Natural killer cell (primary cell): ENCODE measurements around the gene TAF6. TPM values are rescaled to one million over a fixed set of nuclear protein-coding genes. Genes with fewer than 3 reads are reported as not detected.

ENCODE experiments used
- ATAC-seq, 3 donors: fragments of 150-1000 bp in 2 of 3; fragments of 200-7000 bp in 1 of 3; cut with Tn5 transposase; 1 replicate in 1 of 3; 2 replicates in 2 of 3; pipeline ENCODE4 v1.10.0; 2021; ENCODE audit warnings: mild to moderate bottlenecking in 2 of 3, moderate library complexity in 2 of 3
- DNase-seq, 2 donors: peaks; one replicate each; pipeline versions ENCODE4 v3.0.0 to v3.0.0-alpha.2; 2013 to 2021; ENCODE audit warnings: mixed read lengths in 1 of 2
- H3K27ac ChIP-seq: one replicate; pipeline ENCODE4 v1.5.1; 2013; ENCODE audit warnings: mild to moderate bottlenecking, low read length
- H3K27me3 ChIP-seq: one replicate; pipeline ENCODE4 v1.6.1; 2013; ENCODE audit warnings: low read length; ENCODE audit not compliant: control insufficient read depth, insufficient read depth
- H3K36me3 ChIP-seq: one replicate; pipeline ENCODE4 v1.6.1; 2013; ENCODE audit warnings: low read length; ENCODE audit not compliant: control insufficient read depth, insufficient read depth
- H3K4me1 ChIP-seq: one replicate; pipeline ENCODE4 v1.6.1; 2013; ENCODE audit warnings: low read length; ENCODE audit not compliant: control insufficient read depth, insufficient read depth
- H3K4me3 ChIP-seq: one replicate; pipeline ENCODE4 v1.5.1; 2013; ENCODE audit warnings: low read length
- H3K9me3 ChIP-seq: one replicate; pipeline ENCODE4 v1.6.1; 2013; ENCODE audit warnings: low read length; ENCODE audit not compliant: control insufficient read depth, insufficient read depth
- H3K27ac Mint-ChIP-seq, 2 donors: one replicate each; pipeline ENCODE4 v1.8.0; 2022; ENCODE audit warnings: mild to moderate bottlenecking in 2 of 2, mixed read lengths in 2 of 2, moderate library complexity in 1 of 2
- H3K27me3 Mint-ChIP-seq, 2 donors: one replicate each; pipeline ENCODE4 v1.8.0; 2022; ENCODE audit warnings: low read depth in 2 of 2, mixed read lengths in 2 of 2
- H3K36me3 Mint-ChIP-seq: one replicate; pipeline ENCODE4 v1.8.0; 2022; ENCODE audit warnings: mixed read lengths
- H3K4me1 Mint-ChIP-seq, 2 donors: one replicate each; pipeline ENCODE4 v1.8.0; 2022; ENCODE audit warnings: mixed read lengths in 2 of 2
- H3K4me3 Mint-ChIP-seq: one replicate; pipeline ENCODE4 v1.8.0; 2022; ENCODE audit warnings: mild to moderate bottlenecking, moderate library complexity, mixed read lengths
- H3K9me3 Mint-ChIP-seq, 2 donors: one replicate each; pipeline ENCODE4 v1.8.0; 2022; ENCODE audit warnings: mixed read lengths in 2 of 2
- WGBS: methylation state at CpG from one replicate; pipeline ENCODE4 v1.1.7; 2013; ENCODE audit warnings: missing lambda C conversion rate; ENCODE audit not compliant: insufficient coverage; 5-methylcytosine and 5-hydroxymethylcytosine counted together
- intact Hi-C: fragments of 100-400 bp; cut with micrococcal nuclease; formaldehyde crosslinking; loops from one replicate; pipeline ENCODE4 v1.14.2; 2022
- total RNA-seq, 4 donors: library from RNA; stranded (reverse); fragments of 120-200 nt in 1 of 4; gene quantifications; one replicate each; pipeline versions ENCODE4 v1.2.3 to v1.2.4, GENCODE V29; 2013 to 2022
- TF ChIP-seq, protein P1 (sequence below): fragments of 200-600 bp; IDR thresholded peaks from one replicate; pipeline ENCODE4 v1.8.0; 2022; ENCODE audit warnings: antibody characterized with exemption

Gene TAF6
- total RNA-seq, 3 donors from 2014 or later (not counting 1 experiment from before 2014, with no cell fraction given): 42.2 to 56.8 (median 47.9) TPM

DNA sequence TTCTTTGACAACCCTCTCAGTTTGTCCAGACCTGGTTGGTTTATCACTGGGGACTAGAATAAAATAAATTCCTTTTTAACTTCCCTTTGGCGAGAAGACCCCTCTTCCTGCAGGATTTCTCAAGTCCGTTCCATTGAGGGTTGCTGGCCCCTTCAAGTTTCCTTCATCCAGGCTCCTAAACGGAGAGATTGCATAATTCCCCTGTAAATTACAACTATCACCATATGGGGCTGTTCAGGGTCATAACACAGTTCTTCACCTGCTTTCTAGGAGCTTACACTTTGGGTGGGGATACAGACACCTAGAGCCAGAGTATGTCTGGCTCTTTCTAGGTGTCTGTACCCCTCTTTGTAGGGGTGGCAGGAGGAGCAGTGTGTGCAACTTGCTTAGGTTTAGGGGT, 33.6 kb downstream of the TAF6 start:
- H3K27me3 Mint-ChIP-seq: no peaks in the 10 kb centered on the region
- TF ChIP-seq, protein P1, sequence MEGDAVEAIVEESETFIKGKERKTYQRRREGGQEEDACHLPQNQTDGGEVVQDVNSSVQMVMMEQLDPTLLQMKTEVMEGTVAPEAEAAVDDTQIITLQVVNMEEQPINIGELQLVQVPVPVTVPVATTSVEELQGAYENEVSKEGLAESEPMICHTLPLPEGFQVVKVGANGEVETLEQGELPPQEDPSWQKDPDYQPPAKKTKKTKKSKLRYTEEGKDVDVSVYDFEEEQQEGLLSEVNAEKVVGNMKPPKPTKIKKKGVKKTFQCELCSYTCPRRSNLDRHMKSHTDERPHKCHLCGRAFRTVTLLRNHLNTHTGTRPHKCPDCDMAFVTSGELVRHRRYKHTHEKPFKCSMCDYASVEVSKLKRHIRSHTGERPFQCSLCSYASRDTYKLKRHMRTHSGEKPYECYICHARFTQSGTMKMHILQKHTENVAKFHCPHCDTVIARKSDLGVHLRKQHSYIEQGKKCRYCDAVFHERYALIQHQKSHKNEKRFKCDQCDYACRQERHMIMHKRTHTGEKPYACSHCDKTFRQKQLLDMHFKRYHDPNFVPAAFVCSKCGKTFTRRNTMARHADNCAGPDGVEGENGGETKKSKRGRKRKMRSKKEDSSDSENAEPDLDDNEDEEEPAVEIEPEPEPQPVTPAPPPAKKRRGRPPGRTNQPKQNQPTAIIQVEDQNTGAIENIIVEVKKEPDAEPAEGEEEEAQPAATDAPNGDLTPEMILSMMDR: no peak
- Histone ChIP-seq H3K36me3 (no peaks in the 10 kb centered on the region), H3K4me1 (peaks cover 32% of the 10 kb centered on the region), H3K4me3 (no peak overlapping the region), H3K27ac (no peak overlapping the region), H3K9me3 (no peaks in the 10 kb centered on the region), H3K27me3 (no peaks in the 10 kb centered on the region)
- H3K4me1 Mint-ChIP-seq: peaks cover 24 to 40% of the 10 kb centered on the region in 2 donors
- no peaks in the 10 kb centered on the region for H3K36me3 Mint-ChIP-seq
- no peak overlapping the region for H3K27ac Mint-ChIP-seq
- intact Hi-C loops: no loop called here
- ATAC-seq (no peak), DNase-seq (no peak)
- no peaks in the 10 kb centered on the region for H3K9me3 Mint-ChIP-seq
- no peak overlapping the region for H3K4me3 Mint-ChIP-seq
- 86% methylated on average over 3 of the region's 3 CpGs for WGBS

DNA sequence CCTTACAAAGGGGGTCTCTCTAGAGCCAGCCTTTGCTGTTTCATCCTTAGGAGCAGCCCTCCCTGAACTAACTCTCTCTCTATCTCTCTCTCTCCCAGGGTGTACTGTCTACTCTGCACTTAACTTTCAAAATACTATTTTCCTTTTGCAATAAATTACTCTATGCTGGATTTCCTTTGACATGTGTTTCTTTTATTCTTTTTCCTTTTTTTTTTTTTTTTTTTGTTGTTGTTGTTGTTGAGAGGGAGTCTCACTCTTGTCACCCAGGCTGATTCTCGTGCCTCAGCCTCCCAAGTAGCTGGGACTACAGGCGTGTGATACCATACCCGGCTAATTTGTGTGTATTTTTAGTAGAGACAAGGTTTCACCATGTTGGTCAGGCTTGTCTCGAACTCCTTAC, 36.2 kb downstream of the TAF6 start:
- peak overlapping the region; percentile 77 to 83 for H3K27ac Mint-ChIP-seq
- H3K36me3 ChIP-seq: peaks cover 2% of the 10 kb centered on the region
- no peaks in the 10 kb centered on the region for H3K27me3 ChIP-seq
- no peaks in the 10 kb centered on the region for H3K27me3 Mint-ChIP-seq
- H3K4me3 Mint-ChIP-seq: peak overlapping the region; percentile 90
- H3K9me3 ChIP-seq: no peaks in the 10 kb centered on the region
- H3K4me1 ChIP-seq: peaks cover 26% of the 10 kb centered on the region
- peaks cover 20 to 34% of the 10 kb centered on the region in 2 donors for H3K4me1 Mint-ChIP-seq
- no peaks in the 10 kb centered on the region for H3K36me3 Mint-ChIP-seq
- H3K9me3 Mint-ChIP-seq: no peaks in the 10 kb centered on the region
- no peak overlapping the region for H3K4me3 ChIP-seq
- TF ChIP-seq, protein P1: no peak
- DNase-seq (no peak), ATAC-seq (peak in 1 of 3 donors; percentile 4)
- 82% methylated on average over 3 of the region's 4 CpGs for WGBS
- intact Hi-C loops: loop anchor here (1.0 to 5.0 kb wide), 3 partner anchors 17 to 36 kb away; partner anchors contain the start of genes CNPY4, TAF6 and ZSCAN21
- peak overlapping the region; percentile 90 for H3K27ac ChIP-seq

DNA sequence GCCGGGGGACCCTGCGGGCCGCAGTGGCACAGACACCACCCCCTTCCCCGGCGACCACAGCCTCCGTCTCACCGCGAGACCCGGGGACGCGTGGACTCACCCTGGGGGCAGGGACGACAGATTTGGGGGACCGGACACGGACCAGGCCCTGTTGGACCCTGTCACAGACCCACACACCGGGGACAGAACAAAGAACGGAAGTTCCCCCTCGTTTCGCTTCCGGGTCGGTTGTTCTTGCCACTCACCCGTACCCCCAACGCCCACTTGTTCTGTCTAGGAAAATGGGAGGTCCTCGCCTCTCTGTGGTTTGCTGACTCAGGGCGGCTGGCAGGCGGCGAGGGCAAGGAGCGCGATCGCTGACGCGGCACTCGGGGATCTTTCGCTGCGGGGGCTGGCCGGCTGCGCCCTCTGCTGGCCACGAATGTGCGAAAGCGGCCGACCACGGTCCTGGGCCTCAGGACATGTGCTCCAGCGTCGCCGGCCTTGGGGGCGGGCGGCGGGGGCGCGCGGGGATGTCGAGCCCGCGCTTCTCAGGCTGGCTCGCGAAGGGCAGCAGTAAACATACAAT, 37.5 kb downstream of the TAF6 start, which contains the start of gene ZNF3:
Gene ZNF3 (minus strand): TSS at position 189 of the 568 bp plus-strand sequence. CDS start 4,366 bp downstream, outside the sequence.
- ATAC-seq: peak; percentile 80 to 93 (median 82)
- H3K27ac Mint-ChIP-seq: peak within 1 kb of the TSS; percentile 77 to 83
- intact Hi-C loops: loop anchor here (1.0 to 5.0 kb wide), 6 partner anchors 19 to 140 kb away; partner anchors contain the start of genes CNPY4, TAF6 and ZSCAN21
- no peaks in the 10 kb centered on the region for H3K27me3 ChIP-seq
- H3K27ac ChIP-seq: peak within 1 kb of the TSS; percentile 90
- WGBS: under 1% methylated on average over 55 of the region's 55 CpGs
- peak; percentile 98 to 99 for DNase-seq
- peaks cover 24% of the 10 kb centered on the region for H3K4me1 ChIP-seq
- no peaks in the 10 kb centered on the region for H3K9me3 Mint-ChIP-seq
- H3K36me3 Mint-ChIP-seq: no peaks in the 10 kb centered on the region
- H3K36me3 ChIP-seq: peaks cover 7% of the 10 kb centered on the region
- H3K4me1 Mint-ChIP-seq: peaks cover 20 to 34% of the 10 kb centered on the region in 2 donors
- peak within 1 kb of the TSS; percentile 90 for H3K4me3 Mint-ChIP-seq
- H3K4me3 ChIP-seq: peak within 1 kb of the TSS; percentile 71
- no peaks in the 10 kb centered on the region for H3K27me3 Mint-ChIP-seq
- TF ChIP-seq, protein P1: peak; percentile 96
- no peaks in the 10 kb centered on the region for H3K9me3 ChIP-seq
